GM21515 (cell line): ENCODE measurements around the gene FBXW11.
A peak's percentile ranks its signal among the peaks of the same experiment; 100 is the strongest.

ENCODE experiments used
- ATAC-seq: cut with Tn5 transposase; IDR thresholded peaks from one replicate; pipeline ENCODE4 v1.9.1; 2021; ENCODE audit not compliant: unreplicated experiment

The FBXW11 gene

DNA sequence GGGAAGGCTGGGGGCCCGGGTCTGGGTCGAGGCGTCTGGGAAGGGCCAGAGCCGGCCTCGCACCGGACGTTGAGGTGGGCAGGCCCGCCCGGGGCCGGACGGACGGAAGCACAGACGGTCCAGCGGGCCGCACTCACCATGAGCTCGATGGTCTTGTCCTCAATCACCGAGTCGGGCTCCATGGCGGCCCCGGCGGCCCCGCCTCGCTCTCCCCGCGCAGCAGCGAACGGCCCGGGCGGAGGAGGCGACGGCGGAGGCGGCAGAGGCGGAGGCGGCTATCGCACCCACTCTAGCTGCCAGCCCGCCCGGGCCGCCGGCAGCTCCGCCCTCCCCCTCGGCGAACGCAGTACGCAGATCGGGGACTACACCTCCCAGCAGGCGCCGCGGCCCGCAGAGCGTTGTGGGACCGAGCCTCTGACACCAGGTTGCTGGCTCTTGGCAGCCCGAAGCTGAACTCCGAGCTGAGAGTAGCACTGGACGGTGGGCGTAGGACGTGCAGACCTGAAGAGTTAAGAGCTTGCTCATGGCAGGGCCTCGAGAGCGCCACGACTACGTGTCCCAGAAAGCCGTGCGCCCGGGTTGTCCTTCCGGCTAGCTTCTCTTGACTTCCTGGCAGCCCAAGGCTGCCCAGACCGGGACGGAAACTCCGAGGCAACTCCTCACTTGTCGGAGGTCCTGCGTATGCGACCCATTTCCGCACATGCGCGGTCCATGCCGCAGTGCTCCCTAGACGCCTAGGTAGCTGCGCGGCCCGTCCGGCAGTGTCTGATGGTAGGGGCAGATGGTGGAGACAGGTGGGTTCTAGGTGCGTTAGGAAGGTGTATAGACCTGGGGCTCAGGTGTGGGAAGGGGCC, at the start of gene FBXW11:
TSS of gene FBXW11 (minus strand) at position 318 of the 854 bp plus-strand sequence. CDS start at position 182, 136 bp downstream.
- ATAC-seq = peak; percentile 79

DNA sequence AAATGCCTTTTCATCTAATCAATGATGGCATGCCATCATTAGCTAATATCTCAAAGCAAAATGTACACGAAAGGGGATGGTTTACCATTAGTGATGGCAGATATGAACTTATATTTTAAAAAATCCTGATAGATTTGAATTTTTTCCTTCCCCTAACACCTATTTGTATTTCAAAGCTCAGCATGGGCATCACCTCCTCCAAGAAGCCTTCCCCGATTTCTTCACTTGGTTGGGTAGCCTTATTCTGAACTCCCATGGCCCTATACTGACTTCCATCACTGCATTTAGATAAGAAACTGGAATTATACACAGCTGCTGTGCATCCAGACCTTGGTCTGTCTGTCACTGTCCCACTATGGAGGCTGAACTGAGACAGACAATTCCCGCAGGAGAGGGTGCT, 49.6 kb upstream of the FBXW11 start:
- no peak for ATAC-seq

DNA sequence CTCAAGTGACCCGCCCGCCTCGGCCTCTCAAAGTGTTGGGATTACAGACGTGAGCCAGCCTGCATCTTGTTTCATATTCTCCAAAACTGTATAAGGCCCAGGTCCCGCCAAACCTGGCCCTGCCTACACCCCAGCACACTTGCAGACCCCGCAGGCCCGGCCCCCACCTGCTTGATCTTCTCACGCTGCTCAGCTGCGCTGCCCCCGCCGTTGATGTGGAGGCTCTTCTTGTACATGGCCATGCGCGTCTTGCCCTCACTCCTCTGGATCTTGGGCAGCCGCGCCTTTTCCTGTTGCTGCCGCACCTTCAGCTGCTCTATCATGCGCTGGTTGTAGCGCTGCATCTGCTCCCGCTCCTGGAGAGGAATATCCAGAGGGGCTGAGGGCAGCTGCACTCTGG, 49.0 kb upstream of the FBXW11 start:
- no peak for ATAC-seq

DNA sequence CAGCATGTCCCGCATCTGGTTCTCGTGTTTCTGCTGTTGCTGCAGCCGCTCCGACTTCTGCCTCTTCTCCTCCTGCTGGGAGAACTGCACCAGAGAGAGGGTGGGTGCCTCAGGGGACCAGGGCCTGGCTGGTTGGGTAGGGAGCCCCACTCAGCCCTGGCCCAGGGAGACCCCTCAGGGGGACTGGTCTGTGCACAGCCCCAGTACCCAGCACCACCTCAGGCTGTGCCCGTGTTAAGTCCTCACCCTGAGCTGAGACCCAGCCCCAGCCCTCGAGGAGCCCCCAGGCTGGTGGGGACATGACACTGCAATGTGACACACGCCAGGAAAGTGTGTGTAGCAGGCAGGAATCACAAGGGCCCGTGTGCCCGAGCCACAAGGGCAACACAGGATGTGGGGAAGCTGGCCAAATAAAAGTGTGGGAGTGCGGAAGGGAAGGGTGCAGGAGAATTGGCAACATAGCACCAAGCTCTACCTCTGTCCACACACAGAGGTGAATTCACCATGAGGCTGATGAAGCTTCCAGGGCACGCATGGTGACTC, 48.2 kb upstream of the FBXW11 start:
- ATAC-seq = no peak

DNA sequence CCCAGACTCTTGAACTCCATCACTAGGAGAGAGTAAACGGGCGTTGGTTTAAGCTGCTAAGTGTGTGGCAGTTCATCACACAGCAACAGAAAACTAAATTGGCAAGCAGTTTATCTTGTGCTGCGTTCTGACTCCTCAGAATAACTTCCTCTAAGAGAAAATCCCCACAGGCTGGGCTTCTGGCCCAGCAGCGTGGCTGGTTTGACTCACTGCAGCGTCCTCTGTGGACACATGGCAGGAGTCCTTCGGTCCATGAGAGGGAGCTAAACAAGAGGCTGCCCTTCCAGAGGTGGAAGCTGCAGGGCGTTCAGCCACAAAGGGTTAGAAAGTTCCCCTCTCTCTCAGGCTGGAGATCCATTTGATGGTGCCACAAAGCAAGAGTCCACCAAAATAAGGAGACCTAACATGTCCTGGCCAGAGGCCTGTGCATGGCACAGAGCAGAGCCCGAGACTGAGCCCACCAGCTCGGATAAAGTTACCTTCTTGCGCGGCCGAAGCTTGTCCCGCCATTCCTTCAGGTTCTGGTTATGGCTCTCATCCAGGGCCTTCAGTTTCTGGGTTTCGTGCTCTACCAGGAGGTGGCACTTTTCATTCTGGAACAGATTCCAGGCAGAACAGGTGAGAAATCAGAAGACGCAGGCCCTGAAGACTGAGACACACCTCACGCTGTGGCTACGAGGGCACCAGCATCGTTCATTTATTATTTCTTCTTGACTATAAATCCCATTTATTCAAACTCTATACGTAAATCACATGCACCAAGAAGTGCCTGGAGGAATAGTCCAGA, 46.2 kb upstream of the FBXW11 start:
- no peak for ATAC-seq

DNA sequence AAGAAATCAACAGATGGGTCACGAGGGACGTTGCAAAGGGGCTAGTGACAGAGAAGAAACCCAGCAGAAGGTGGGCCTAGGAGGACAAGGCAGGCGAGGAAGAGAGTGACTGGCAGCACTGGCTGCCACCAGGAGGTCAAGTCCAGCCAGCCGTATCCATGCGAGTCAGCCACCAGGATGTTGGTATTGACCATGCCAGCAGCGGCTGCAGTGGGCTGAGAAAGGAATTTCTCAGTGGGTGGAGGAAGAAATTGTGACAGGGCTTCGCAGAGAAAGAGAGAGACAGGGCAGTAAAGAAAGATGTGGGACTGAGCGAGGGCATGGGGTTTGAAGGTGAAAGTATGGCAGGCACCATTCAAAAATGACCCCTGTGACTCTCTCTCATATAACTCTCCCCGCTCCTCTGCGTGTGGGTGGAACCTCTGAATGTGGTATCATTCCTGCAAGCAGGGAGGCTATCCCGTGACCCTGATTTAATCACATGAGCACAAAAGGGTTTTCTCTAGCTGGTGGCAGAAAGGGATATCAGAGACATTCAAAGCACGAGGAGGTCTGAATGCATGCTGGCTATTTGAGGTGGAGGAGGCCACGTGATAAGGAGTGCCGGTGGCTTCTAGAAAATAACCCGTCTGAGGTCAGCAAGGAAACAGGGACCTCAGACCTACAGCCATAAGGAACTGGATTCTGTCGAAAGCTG, 45.4 kb upstream of the FBXW11 start:
- ATAC-seq = no peak

DNA sequence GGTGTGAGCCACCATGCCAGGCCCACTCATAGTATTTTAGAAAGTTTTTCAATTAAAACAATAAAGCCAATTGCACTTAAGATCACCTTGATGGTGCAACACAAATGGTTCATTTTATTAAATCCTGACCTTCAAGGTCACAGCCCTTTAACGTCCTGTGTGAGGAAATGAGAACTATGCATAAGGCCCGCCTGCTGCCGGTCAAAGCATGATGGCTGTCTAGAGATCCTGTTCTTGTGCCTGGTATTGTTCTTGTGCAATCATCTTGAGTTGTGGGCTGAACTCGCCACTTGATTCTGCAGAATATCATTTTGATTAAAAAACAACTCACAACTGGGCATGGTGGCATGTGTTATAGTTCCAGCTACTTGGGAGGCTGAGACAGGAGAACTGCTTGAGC, 43.6 kb upstream of the FBXW11 start:
- ATAC-seq = no peak

DNA sequence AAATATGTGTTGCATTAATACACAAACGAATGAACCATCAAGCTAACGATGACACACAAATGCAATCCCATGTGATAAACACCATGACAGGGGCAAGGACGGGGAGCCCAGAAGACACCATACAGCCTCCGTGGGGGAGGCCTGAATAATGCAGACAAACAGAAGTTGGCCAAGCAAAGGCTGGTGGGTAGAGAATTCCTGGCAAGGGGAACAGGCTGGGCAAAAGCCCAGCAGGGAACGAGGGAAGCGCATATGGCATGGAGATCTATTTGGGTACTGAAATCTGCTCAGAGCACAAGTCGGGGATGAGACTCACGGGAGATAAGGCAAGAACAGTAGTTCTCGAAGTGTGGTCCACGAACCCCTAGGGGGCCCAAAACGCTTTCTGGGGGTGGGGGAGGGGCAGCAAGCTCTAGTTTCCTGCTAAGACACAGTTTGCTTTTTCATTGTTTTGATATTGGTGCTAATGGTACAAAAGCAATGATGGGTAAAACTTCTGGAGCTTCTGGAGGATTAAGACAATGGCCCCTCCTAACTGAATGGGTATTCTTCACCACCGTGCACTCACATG, 42.9 kb upstream of the FBXW11 start:
- ATAC-seq = no peak

DNA sequence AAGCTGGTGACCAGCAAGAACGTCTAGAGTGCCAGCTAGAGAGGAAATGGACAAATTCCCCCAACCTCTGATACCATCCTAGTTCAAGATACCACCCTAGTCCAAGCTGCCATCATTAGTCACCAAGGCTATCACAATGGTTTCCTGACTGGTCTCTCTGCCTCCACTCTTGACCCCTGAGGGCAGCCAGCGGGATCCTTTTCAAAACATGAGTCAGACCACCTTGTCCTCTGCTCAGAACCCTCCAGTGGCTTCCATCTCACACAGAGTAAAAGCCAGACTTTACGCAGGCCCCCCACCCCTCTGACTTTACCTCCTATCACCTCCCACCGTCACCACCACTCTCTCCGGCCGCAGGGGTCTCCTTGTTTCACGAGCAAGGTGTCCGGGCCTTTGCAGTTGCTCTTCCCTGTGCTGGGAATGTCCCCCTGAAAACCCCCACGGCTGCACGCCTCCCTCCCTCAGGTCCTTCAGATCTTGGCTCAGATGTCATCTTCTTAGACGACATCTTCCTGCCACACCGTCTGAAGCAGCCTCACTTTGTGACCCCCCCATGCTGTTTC, 42.2 kb upstream of the FBXW11 start:
- ATAC-seq = no peak

DNA sequence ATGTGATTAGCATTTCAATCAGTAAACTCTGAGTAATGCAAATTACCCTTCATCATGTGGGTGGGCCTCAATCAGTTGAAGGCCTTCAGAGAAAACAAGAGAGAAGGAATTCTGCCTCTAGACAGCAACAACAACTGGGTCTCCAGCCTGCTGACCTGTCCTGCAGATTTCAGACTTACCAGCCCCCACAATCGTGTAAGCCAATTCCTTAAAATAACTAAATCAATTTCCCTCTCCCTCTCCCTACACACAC, 41.7 kb upstream of the FBXW11 start:
- ATAC-seq = no peak

DNA sequence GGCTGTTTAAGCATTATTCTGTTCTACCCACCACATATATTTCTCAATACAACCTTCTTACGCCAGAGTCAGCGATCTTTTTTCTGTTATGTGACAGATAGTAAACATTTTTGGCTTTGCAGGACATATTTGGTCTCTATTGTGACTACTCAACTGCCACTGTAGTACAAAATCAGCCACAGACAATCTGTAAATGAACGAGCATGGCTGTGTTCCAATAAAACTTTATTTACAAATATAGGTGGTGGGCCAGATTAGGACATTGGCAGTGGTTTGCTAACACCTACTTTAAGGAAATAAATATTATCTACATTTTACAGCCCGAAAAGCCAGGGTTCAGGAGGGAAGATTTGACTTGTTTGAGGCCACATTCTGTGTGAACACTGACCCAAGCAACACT, 40.2 kb upstream of the FBXW11 start:
- ATAC-seq = no peak

DNA sequence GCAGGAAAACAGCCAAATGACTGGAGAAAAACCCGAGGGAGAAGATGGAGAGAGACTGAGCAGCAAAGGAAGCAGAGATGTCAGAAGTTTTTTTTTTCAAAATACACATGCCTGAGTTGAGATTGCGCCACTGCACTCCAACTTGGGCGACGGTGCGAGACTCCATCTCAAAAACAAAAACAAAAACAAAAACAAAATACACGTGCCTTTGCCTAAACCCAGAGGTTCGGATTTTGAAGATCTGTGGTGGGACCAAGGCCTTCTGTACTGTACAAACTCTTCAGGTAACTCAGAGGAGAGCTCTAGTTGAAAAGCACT, 38.8 kb upstream of the FBXW11 start:
- ATAC-seq = no peak

DNA sequence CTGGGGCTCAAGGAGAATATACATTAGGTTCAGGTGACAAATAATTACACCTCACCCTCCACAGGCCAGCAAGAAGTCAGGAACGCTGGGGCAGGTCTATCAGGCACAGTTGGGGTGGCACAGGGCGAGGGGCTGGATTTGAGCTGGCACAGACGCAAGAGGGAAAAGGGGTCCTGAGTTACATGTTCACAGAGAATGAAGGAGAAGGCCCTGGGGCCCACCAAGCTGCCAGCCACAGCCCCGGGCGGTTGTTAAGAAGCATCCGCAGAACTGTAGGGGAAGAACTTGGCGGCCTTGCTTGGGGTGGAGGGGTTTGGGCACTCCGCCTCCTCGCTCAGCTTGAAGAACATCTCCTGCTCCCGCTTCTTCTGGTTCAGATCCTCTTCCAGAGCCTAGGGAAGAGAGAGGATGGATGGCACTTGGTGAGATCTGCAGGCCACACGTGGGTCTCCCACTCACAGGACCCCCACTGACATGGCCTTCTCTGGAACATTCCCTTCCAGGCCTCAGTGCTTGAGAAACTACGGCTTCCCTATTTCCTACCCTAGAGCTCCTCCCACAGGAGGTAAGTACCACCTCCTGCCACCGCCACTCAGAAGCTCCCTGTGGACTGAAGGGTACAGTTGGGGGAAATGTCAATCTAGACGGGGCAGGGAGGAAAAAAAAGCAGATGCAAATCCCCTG, 38.3 kb upstream of the FBXW11 start:
- ATAC-seq = no peak

DNA sequence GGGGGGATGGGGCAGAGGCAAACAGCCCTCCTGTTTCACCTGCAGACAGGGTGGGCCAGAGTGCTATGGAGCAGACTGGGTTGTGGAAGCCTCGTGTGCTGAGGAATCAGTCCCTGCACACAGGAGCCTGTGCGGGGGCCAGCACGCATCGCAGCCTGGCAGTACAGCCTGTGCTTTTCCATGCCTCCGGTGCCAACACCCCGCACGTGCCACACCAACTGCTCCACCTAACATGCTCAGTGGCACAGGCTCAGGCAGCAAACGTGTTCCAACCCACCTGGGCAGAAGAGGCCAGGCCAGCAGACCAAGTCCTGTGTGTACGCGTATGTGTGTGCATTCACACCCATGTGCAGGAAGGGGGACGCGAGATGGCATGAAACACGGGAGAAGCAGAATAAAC, 37.4 kb upstream of the FBXW11 start:
- no peak for ATAC-seq

DNA sequence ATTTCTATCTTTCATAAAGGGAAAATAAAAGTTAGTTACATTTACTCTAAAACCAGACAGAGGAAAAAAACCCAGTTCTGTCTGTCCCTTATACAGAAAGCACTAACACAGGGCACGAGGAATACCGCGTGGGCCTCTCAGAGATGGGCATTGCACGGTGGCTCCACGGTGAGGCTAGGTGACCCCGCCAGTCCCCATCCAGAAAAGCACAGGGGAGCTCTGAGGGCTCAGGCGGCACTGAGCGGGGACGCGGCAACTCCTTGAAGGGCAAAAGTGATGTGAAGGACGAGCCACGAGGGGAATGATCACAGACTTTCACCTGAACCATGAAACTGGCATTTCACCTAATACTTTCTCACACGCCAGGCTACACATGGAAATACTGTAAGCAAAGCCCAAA, 35.7 kb upstream of the FBXW11 start:
- ATAC-seq = no peak

DNA sequence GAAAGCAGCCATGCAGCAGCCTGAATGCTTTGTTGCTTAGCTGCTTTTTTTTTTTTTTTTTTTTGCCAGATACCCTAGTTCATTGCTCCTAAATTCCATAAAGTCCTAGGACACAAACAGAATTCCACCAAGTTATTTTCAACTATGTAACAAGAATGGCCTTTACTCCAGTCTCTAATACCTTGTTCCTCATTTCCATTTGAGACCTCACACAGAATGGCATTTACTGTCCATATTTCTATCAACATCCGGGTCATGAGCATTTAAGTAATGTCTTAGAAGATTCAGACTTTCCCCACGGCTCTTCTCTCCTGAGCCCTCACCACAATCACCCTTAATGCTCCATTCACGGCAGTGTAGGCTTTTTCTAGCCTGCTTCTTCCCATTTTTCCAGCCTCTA, 31.7 kb upstream of the FBXW11 start:
- ATAC-seq = no peak

DNA sequence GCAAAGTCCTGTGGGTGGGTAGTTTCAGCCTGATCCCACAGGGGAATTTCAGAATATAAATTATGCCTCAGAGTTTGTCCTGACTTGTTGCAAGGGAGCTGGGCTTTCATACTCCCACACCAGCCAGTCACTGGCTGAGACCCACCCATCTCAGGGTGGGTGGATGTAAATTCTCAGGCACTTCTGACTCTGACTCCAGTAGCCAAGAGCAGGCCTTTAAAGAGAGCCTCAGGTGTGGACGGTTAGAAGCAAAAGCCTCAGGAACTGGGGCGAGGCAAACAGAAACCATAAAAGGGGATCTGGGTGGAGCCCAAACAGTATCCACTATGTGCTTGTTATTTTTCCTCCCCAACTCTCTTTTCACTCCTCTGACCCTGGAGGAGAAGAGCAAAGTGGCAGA, 28.6 kb upstream of the FBXW11 start:
- peak; percentile 86 for ATAC-seq

DNA sequence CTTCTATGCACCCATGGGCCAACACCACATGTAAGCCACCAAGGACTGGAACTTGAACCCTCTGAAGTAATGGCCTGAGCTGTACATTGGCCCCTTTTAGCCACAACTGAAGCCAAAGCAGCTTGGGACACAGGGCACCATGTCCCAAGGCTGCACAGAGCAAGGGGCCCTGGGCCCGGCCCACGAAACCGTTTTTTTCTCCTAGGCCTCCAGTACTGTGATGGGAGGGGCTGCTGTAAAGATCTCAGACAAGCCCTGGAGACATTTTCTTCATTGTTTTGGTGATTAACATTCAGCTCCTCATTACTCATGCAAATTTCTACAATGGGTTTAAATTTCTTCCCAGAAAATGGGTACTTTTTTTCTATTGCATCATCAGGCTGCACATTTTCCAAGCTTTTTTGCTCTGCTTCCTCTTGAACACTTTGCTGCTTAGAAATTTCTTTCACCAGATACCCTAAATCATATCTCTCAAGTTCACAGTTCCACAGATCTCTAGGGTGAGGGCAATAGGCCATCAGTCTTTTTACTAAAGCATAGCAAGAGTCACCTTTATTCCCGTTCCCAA, 25.5 kb upstream of the FBXW11 start:
- ATAC-seq = no peak

DNA sequence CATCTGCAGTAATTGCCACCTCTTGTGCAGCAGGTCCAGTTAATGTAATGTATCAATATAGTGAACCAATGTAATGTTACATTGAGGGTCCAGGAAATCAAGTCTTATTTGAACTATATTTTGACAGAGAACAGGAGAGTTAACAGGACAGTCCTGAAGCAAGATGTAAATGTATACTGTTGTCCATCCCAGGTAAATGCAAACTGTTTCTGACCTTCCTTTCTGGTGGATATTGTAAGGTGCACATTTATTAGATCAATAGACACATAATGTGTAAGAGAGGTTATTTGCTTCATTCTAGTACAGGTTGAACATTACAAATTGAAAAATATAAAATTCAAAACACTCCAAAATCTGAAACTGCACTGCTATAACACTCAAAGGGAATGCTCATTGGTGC, 23.4 kb upstream of the FBXW11 start:
- no peak for ATAC-seq

DNA sequence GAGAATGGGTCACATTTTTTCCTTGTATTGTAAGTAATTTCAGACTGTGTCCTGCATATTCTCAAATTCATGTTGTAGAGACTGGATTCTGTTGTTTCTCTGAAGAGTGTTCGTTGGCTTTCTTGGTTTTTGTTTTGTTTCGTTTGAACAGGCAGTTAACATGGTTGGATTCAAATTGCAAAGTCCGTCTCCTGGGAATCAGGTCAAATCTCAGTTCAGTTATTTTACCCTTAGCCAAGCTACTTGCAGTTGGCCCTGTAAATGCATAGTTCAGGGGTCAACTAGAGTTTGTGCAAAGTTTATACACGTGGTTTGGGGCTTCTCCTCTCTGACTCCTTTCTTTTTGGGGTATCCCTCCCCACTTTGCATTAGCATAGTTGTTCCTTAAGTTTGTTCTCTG, 21.7 kb upstream of the FBXW11 start:
- ATAC-seq = no peak
